HG03097 (cell line): ENCODE results near the gene PARP4.
"Not testable (repeated sequence)": the region's sequence is repeated elsewhere in the genome, so short reads cannot be mapped to it uniquely, and the experiment has no call there.

ENCODE experiments used
- ATAC-seq: cut with Tn5 transposase; IDR thresholded peaks from one replicate; pipeline ENCODE4 v1.9.1; 2021; ENCODE audit not compliant: unreplicated experiment, low FRiP score

Gene PARP4

GRCh38 chr13:24512197-24512907, at the start of gene PARP4:
Gene PARP4 (minus strand): TSS chr13:24512778. CDS start chr13:24503776, 9,002 bp downstream.
- ATAC-seq: peak; percentile 86

- ATAC-seq: not testable (repeated sequence)
Measured at GRCh38 chr13:24560579-24561187, 48.1 kb upstream of the PARP4 start.

- ATAC-seq: not testable (repeated sequence)
Measured at GRCh38 chr13:24559431-24560218, 47.0 kb upstream of the PARP4 start.

GRCh38 chr13:24557081-24557480, 44.5 kb upstream of the PARP4 start:
- no peak for ATAC-seq

DNA sequence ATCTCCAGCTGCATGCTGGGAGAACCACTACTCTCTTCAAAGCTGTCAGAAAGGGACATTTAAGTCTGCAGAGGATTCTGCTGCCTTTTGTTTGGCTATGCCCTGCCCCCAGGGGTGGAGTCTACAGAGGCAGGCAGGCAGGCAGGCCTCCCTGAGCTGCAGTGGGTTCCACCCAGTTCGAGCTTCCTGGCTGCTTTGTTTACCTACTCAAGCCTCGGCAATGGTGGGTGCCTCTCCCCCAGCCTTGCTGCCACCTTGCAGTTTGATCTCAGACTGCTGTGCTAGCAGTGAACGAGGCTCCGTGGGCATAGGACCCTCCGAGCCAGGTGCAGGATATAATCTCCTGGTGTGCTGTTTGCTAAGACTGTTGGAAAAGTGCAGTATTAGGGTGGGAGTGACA, 41.3 kb upstream of the PARP4 start:
- not testable (repeated sequence) for ATAC-seq

- not testable (repeated sequence) for ATAC-seq
Measured at GRCh38 chr13:24541476-24542352, 29.1 kb upstream of the PARP4 start.

DNA sequence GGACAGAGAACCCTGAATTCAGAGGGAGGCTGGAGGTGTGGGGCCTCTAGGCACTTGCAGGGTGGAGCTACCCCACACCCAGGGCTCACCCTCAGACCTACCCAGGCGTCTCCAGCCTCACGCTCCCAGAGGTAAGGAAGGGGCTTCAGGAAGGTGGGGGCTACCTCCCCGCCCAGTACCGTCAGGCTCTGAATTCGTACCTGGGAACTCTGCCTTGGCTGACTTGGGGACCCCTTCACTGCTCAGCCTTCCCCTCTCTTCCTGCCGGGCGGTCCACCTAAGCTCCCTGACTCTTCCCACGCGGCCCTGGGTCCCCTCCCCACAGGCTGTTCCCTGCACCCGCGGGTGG, 28.5 kb upstream of the PARP4 start:
- no peak for ATAC-seq

DNA sequence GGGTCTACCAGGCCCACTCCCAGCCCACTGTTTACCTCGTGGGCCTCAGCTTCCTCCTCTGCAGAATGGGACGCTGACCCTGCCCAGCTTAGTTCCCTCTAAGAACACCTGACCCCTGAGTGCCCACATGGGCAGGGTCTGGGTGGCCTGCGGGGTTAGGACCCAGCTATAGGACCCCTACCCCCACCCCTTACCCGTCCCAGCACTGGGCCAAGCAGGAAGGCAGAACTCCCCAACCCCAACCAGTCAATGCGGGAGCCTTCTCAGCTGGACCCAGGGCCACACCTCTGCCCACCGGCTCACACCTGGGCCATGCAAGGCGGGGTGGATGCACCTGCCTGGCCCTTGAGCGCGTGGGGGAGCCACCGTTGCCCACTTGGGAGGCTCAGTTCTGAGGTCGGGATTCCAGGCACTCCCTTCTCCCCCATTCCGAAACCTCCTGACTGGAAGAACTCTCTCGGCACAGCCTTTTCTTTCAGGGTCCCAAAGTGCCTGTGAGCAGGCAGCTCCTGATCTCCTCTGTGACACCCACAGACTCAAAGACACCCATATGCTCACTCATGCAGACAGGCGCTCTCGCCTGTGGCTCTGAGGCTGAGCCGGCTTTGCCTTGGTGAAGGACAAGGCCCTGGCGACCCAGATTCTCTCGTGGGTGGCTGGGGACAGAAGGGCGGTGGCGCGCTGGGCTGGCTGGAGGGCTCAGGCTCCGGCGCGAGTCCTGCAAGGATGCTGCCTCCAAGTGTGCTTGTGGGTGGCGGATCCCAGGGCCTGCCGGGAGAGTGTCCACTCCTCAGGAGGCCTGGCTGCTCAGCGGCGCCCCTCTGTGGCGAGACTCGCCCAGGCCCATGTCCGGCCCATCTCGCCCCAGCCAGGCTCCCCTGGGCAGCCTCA, 27.9 kb upstream of the PARP4 start:
- ATAC-seq: no peak

GRCh38 chr13:24539500-24540165, 27.1 kb upstream of the PARP4 start:
- ATAC-seq: no peak

GRCh38 chr13:24529478-24529877, 16.9 kb upstream of the PARP4 start:
- ATAC-seq: no peak

GRCh38 chr13:24528816-24529398, 16.3 kb upstream of the PARP4 start:
- ATAC-seq: no peak

DNA sequence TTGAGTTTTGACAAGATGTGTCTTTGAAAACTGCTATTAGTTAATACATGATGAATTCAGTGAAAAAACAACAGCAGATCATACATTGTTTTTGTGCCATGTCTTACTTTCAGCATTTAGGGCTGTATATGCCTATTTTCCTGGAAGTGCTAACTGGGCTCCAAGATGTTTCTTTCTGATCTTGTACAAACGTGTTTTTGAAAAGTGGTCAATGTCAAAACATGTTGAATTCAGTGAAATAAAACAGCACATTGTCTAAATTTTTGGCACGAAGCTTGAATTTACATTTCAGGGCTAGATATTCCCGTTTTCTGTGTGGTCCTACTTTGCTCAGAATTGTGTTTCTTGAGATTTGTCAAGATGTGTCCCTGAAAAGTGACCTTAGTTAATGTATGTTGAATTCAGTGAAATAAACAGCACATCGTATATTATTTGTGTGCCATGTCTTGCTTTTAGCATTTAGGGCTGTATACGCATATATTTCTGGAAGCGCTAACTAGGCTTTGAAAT, 14.7 kb upstream of the PARP4 start:
- no peak for ATAC-seq

DNA sequence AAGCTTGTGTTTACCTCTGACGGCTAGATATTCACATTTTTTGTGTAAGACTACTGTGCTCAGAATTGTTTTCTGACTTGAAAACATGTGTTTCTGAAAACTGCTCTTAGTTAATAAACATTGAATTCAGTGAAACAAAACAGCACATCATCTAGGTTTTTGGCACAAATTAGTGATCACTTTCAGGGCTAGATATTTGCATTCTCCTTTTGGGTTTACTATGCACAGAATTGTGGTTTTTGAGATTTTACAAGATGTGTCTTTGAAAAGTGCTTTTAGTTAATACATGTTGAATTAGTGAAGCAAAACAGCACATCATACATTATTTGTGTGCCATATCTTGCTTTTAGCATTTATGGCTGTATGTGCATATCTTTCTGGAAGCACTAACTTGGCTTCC, 8.2 kb upstream of the PARP4 start:
- no peak for ATAC-seq

GRCh38 chr13:24516919-24517318, 4.3 kb upstream of the PARP4 start:
- no peak for ATAC-seq

GRCh38 chr13:24512908-24513213, 283 bp upstream of the PARP4 start:
- no peak for ATAC-seq

DNA sequence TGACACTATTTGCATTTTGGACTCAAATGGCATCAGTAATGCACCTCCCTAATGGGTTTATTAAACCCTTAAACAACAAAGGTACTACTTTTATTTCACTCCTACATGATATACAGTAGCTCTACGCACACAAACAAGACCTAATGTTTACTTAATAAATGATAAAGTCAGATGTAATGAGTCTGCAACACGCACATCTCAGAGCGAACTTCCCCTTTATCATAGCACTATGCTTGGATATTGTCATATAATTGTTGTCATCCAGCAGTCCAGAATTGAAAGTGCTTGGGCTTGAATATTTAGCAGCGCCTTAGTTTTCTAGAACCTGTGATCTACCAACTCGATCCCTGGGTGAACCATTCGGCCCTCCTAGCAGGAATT, 772 bp downstream of the PARP4 start:
- ATAC-seq: peak; percentile 3

DNA sequence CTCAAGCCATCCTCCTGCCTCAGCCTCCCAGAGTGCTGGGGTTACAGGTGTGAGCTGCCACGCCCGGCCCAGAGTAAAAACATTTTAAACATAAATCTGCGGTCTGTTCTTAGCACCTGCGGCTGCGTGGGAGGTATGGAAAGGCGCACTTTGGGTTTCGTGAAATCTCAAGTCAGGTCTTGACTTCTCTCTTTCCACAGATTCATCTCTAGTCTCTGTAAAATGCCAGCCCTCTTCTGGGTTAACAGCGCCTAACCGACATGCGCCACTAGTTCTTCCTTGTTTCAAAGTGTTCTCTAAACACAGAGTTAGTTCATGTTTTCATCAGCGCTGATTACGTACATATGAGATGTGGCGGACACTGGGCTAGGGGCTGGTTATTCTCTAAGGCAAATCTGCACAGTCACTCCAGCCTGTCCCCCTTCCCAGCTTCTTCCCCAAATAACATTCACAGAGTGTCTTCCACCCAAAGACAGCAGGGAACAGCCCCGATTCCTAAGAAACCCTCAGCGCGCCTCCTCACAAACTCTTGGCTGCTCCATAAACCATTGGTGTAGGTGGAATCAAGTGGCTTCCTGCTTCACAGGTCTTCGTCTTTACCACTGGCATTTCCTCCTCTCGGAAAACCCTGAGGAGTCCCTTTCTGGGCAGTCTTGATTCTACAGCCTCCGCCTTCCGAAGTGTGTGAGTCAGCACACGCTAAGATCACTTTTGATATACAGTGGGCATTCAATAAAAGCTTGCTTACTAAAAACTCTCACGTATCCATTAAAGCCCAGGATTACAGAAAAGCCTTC, 1.4 kb downstream of the PARP4 start:
- no peak for ATAC-seq

GRCh38 chr13:24506698-24507335, 5.8 kb downstream of the PARP4 start:
- no peak for ATAC-seq
